PFSK-1 (cell line): ENCODE data around the gene COPS8.

Experiments used
- FOXP2 ChIP-seq: optimal IDR thresholded peaks from 2 replicates; pipeline ENCODE3; 2011; ENCODE audit warnings: borderline replicate concordance, control low read depth, inconsistent platforms; ENCODE audit not compliant: insufficient read depth; ENCODE audit errors: extremely low read length, extremely low read depth
- POLR2AphosphoS5 ChIP-seq: IDR thresholded peaks from 2 replicates; pipeline ENCODE4 v1.6.1; 2012; ENCODE audit warnings: low read depth, mild to moderate bottlenecking, control low read depth, low read length, moderate library complexity
- REST ChIP-seq, 2 experiments: IDR thresholded peaks; 2 replicates each; pipeline versions ENCODE4 v1.6.1 to v1.8.0; 2011 to 2012; ENCODE audit warnings: low read depth in 2 of 2, low read length in 2 of 2, control low read depth in 1 of 2, inconsistent platforms in 1 of 2, mild to moderate bottlenecking in 1 of 2, moderate library complexity in 1 of 2; ENCODE audit not compliant: insufficient read depth in 1 of 2
- SIN3A ChIP-seq: IDR thresholded peaks from 2 replicates; pipeline ENCODE4 v1.6.1; 2012; ENCODE audit warnings: mild to moderate bottlenecking, low read length, moderate library complexity, borderline replicate concordance; ENCODE audit not compliant: insufficient read depth
- TAF1 ChIP-seq: IDR thresholded peaks from 2 replicates; pipeline ENCODE4 v1.6.1; 2012; ENCODE audit warnings: low read length, control low read depth, borderline replicate concordance; ENCODE audit not compliant: insufficient read depth

The COPS8 gene

GRCh38 chr2:237121321-237121720, 35.6 kb downstream of the COPS8 start:
- TF ChIP-seq REST (IDR thresholded peaks at IDR 0.05; ENCODE audit: insufficient read depth in 1 of 2, low read depth in 2 of 2, low read length in 2 of 2) = no peak

GRCh38 chr2:237122214-237122666, 36.6 kb downstream of the COPS8 start:
- TF ChIP-seq TAF1 = no peak
- no peak for TF ChIP-seq REST (IDR thresholded peaks at IDR 0.05; ENCODE audit: insufficient read depth in 1 of 2, low read depth in 2 of 2, low read length in 2 of 2)
- TF ChIP-seq FOXP2 = no peak
- TF ChIP-seq POLR2AphosphoS5 = no peak
- no peak for TF ChIP-seq SIN3A

- TF ChIP-seq SIN3A (no peak), POLR2AphosphoS5 (no peak), FOXP2 (no peak), REST (IDR thresholded peaks at IDR 0.05; ENCODE audit: insufficient read depth in 1 of 2, low read depth in 2 of 2, low read length in 2 of 2) (no peak), TAF1 (no peak)
Observed at GRCh38 chr2:237124820-237125219, 39.1 kb downstream of the COPS8 start.

GRCh38 chr2:237125967-237126366, 40.3 kb downstream of the COPS8 start:
- TF ChIP-seq REST (IDR thresholded peaks at IDR 0.05; ENCODE audit: insufficient read depth in 1 of 2, low read depth in 2 of 2, low read length in 2 of 2) (no peak), POLR2AphosphoS5 (no peak), SIN3A (no peak)

- TF ChIP-seq SIN3A (no peak), POLR2AphosphoS5 (no peak), FOXP2 (no peak), REST (IDR thresholded peaks at IDR 0.05; ENCODE audit: insufficient read depth in 1 of 2, low read depth in 2 of 2, low read length in 2 of 2) (no peak), TAF1 (no peak)
Observed at GRCh38 chr2:237126519-237127174, 41.0 kb downstream of the COPS8 start.
